Liver (tissue), 9 donors: ENCODE results near the gene MYO7B. TPM values are rescaled to one million over a fixed set of nuclear protein-coding genes. Genes with fewer than 3 reads are reported as not detected.
A peak's percentile ranks its signal among the peaks of the same experiment; 100 is the strongest.

ENCODE experiments used
- DNase-seq: peaks from one replicate; pipeline ENCODE4 v3.0.0-alpha.2; 2017; ENCODE audit warnings: low spot score
- H3K27ac ChIP-seq, 2 donors: one replicate each; pipeline ENCODE4 v1.7.0; 2013; ENCODE audit warnings: inconsistent platforms in 2 of 2, low read length in 2 of 2, control low read depth in 1 of 2, low read depth in 1 of 2, mild to moderate bottlenecking in 1 of 2
- H3K27me3 ChIP-seq, 4 donors: one replicate each; pipeline versions ENCODE4 v1.6.1 to v1.7.0; 2013; ENCODE audit warnings: low read length in 3 of 4, inconsistent platforms in 1 of 4, mild to moderate bottlenecking in 1 of 4, moderate library complexity in 1 of 4; ENCODE audit not compliant: control insufficient read depth in 4 of 4, insufficient read depth in 4 of 4
- H3K36me3 ChIP-seq, 4 donors: one replicate each; pipeline versions ENCODE4 v1.6.1 to v1.7.0; 2013; ENCODE audit warnings: low read length in 3 of 4, mild to moderate bottlenecking in 3 of 4, low read depth in 1 of 4, moderate library complexity in 1 of 4; ENCODE audit not compliant: control insufficient read depth in 4 of 4, insufficient read depth in 3 of 4
- H3K4me1 ChIP-seq, 4 donors: one replicate each; pipeline versions ENCODE4 v1.6.1 to v1.7.0; 2013; ENCODE audit warnings: low read length in 3 of 4, mild to moderate bottlenecking in 3 of 4, moderate library complexity in 1 of 4; ENCODE audit not compliant: control insufficient read depth in 4 of 4, insufficient read depth in 4 of 4
- H3K4me3 ChIP-seq, 3 donors: one replicate each; pipeline versions ENCODE4 v1.6.1 to v1.7.0; 2013; ENCODE audit warnings: low read length in 3 of 3, control low read depth in 1 of 3, low read depth in 1 of 3, mild to moderate bottlenecking in 1 of 3
- H3K9ac ChIP-seq, 2 donors: one replicate each; pipeline ENCODE4 v1.7.0; 2013; ENCODE audit warnings: low read length in 2 of 2, mild to moderate bottlenecking in 2 of 2, moderate library complexity in 2 of 2, control low read depth in 1 of 2, low read depth in 1 of 2
- H3K9me3 ChIP-seq, 4 donors: one replicate each; pipeline versions ENCODE4 v1.6.1 to v1.7.0; 2013; ENCODE audit warnings: low read length in 3 of 4; ENCODE audit not compliant: control insufficient read depth in 4 of 4
- ATF3 ChIP-seq: IDR thresholded peaks from 2 replicates; pipeline ENCODE4 v1.6.1; 2016; ENCODE audit warnings: antibody characterized with exemption
- CTCF ChIP-seq: fragments of 150-350 bp; IDR thresholded peaks from 2 replicates; pipeline ENCODE4 v1.5.1; 2017; ENCODE audit warnings: improper control_type of control experiment, low read depth, low read length; ENCODE audit not compliant: missing input control
- EGR1 ChIP-seq, 2 donors: IDR thresholded peaks; 2 replicates each; pipeline ENCODE4 v1.6.1; 2016 to 2018; ENCODE audit warnings: antibody characterized with exemption in 2 of 2, low read depth in 2 of 2
- FOXA1 ChIP-seq: IDR thresholded peaks from 2 replicates; pipeline ENCODE4 v1.6.1; 2016; ENCODE audit warnings: antibody characterized with exemption
- GABPA ChIP-seq, 2 donors: IDR thresholded peaks in 1 of 2; conservative IDR thresholded peaks in 1 of 2; 2 replicates each; pipeline ENCODE4 v1.6.1; 2016; ENCODE audit warnings: antibody characterized with exemption in 2 of 2, mild to moderate bottlenecking in 1 of 2, moderate library complexity in 1 of 2
- HNF4G ChIP-seq: IDR thresholded peaks from 2 replicates; pipeline ENCODE4 v1.6.1; 2016; ENCODE audit warnings: antibody characterized with exemption
- MAX ChIP-seq: IDR thresholded peaks from 2 replicates; pipeline ENCODE4 v1.6.1; 2016; ENCODE audit warnings: antibody characterized with exemption
- NR2F2 ChIP-seq: IDR thresholded peaks from 2 replicates; pipeline ENCODE4 v1.6.1; 2016; ENCODE audit warnings: antibody characterized with exemption
- RXRA ChIP-seq, 2 donors: IDR thresholded peaks; 2 replicates each; pipeline ENCODE4 v1.6.1; 2017 to 2018; ENCODE audit warnings: antibody characterized with exemption in 2 of 2, mild to moderate bottlenecking in 1 of 2
- TAF1 ChIP-seq: conservative IDR thresholded peaks from 2 replicates; pipeline ENCODE4 v1.6.1; 2016; ENCODE audit warnings: antibody characterized with exemption, mild to moderate bottlenecking
- YY1 ChIP-seq: IDR thresholded peaks from 2 replicates; pipeline ENCODE4 v1.6.1; 2016; ENCODE audit warnings: antibody characterized with exemption, mild to moderate bottlenecking
- ZBTB33 ChIP-seq: IDR thresholded peaks from 2 replicates; pipeline ENCODE4 v1.6.1; 2016; ENCODE audit warnings: antibody characterized with exemption
- WGBS: extraction: QIAGEN DNeasy Blood & Tissue Kit; methylation state at CpG from one replicate; pipeline ENCODE4 v1.1.7; 2013; 5-methylcytosine and 5-hydroxymethylcytosine counted together
- polyA plus RNA-seq, 2 donors: library from polyadenylated mRNA; stranded (reverse) in 1 of 2; unstranded in 1 of 2; fragments of 200-250 nt in 1 of 2; fragments of >200 nt in 1 of 2; fragmentation: Nextera tagmentation in 1 of 2; extraction: Ambion mirVana in 1 of 2; gene quantifications; one replicate each; pipeline versions ENCODE4 v1.2.1 to v1.2.3, GENCODE V29; 2013 to 2015
- total RNA-seq, 2 donors: library from RNA; depleted of rRNA; stranded (reverse); fragments of >200 nt; gene quantifications; one replicate each; pipeline ENCODE4 v1.2.3, GENCODE V29; 2014
- donor health status: healthy.
- donor health status: healthy.
- donor health status: healthy.
- donor health status: healthy.
- donor health status: healthy.

The MYO7B gene
- total and polyA plus RNA-seq, 4 donors, result 0.15 to 1.1 (median 0.64) TPM

- no peaks in the 10 kb centered on the region for H3K27me3 ChIP-seq
- DNase-seq, result no peak
- no peak overlapping the region for H3K4me3 ChIP-seq
- no peaks in the 10 kb centered on the region for H3K9me3 ChIP-seq
- H3K9ac ChIP-seq, result no peak overlapping the region
- H3K27ac ChIP-seq, result no peak overlapping the region
- WGBS, result 90% methylated on average over 14 of the region's 14 CpGs
- peaks cover 2 to 28% (median 15%) of the 10 kb centered on the region in 4 donors for H3K4me1 ChIP-seq
- no peak for TF ChIP-seq FOXA1
- TF ChIP-seq YY1, result no peak
- TF ChIP-seq CTCF, result no peak
- TF ChIP-seq RXRA (IDR thresholded peaks at IDR 0.05), result no peak
- TF ChIP-seq EGR1 (IDR thresholded peaks at IDR 0.05; ENCODE audit: low read depth in 2 of 2), result no peak
- no peak for TF ChIP-seq HNF4G
- TF ChIP-seq NR2F2, result no peak
- no peak for TF ChIP-seq ZBTB33
- no peaks in the 10 kb centered on the region for H3K36me3 ChIP-seq
These were observed 136.2 kb downstream of the MYO7B start for GRCh38 chr2:127671557-127672302.

GRCh38 chr2:127672341-127673224 lies 137.1 kb downstream of the MYO7B start:
- no peaks in the 10 kb centered on the region for H3K27me3 ChIP-seq
- H3K36me3 ChIP-seq, result no peaks in the 10 kb centered on the region
- H3K27ac ChIP-seq, result peak overlapping the region in 1 of 2 donors; percentile 41
- TF ChIP-seq RXRA (IDR thresholded peaks at IDR 0.05) (no peak), EGR1 (IDR thresholded peaks at IDR 0.05; ENCODE audit: low read depth in 2 of 2) (no peak), FOXA1 (no peak), ZBTB33 (no peak), ATF3 (no peak), GABPA (IDR thresholded peaks at IDR 0.05 in 1 of 2, conservative IDR thresholded peaks at IDR 0.05 in 1 of 2) (no peak), TAF1 (no peak), NR2F2 (no peak), MAX (no peak)
- no peak overlapping the region for H3K9ac ChIP-seq
- 79% methylated on average over 20 of the region's 20 CpGs for WGBS
- H3K9me3 ChIP-seq, result no peaks in the 10 kb centered on the region
- peak; percentile 32 for DNase-seq
- H3K4me3 ChIP-seq, result no peak overlapping the region
- peaks cover 2 to 25% (median 15%) of the 10 kb centered on the region in 4 donors for H3K4me1 ChIP-seq
